Putamen (tissue), 1 donor: ENCODE data around the gene DTX1.

Experiments
- DNase-seq: peaks from one replicate; pipeline ENCODE4 v3.0.0-alpha.2; 2016; ENCODE audit warnings: low spot score

DTX1 gene

DNA sequence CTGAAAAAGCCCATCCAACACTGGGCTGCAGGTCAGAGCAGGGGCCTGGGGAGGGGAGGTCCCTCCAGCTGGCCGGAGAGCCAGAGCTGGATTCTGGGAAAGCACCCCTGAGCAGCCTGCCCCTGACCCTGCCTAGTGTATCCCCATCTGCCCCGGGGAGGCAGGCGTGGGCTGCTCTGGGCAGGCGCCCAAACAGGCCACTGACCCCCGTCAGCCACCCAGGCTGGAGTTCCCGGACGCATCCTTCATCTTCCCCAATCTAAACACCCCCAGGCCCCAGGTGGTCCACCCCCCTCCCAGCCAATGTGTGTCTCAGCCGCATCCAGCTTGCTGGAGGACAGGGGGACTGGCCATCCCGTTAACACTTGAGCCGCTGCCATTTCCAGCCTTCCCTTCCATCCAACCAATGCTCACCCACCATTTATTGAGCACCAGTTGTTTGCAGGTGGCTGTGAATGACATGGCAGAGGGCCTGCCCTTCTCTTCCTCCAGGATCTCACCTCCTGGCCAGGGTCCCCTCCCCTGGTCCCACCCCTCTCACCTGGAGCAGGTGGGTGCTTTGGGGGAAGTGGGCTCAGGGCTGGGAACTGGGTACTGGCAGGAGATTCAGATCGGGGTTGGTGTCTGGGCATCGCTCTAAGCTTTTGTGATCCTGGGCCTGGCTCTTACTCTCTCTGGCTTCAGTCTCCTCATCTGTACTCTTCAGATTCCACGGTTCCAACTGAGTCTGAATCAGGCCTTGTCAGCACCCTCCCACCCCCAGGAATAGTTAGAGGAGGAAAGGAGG is 743 bp upstream of the DTX1 start:
- DNase-seq, result no peak

DNA sequence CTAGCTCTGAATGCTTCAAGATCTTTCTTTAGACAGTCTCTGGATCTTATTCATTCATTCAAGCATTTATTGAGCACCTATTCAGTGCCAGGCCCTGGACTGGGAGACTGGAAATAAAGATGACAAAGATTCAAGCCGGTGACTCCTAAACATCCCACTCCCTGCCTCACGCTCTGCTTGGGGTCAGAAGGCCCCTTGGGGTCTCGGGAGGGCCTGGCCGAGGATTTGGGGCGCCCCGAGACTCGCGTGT is 224 bp upstream of the DTX1 start:
- DNase-seq, result no peak

DNA sequence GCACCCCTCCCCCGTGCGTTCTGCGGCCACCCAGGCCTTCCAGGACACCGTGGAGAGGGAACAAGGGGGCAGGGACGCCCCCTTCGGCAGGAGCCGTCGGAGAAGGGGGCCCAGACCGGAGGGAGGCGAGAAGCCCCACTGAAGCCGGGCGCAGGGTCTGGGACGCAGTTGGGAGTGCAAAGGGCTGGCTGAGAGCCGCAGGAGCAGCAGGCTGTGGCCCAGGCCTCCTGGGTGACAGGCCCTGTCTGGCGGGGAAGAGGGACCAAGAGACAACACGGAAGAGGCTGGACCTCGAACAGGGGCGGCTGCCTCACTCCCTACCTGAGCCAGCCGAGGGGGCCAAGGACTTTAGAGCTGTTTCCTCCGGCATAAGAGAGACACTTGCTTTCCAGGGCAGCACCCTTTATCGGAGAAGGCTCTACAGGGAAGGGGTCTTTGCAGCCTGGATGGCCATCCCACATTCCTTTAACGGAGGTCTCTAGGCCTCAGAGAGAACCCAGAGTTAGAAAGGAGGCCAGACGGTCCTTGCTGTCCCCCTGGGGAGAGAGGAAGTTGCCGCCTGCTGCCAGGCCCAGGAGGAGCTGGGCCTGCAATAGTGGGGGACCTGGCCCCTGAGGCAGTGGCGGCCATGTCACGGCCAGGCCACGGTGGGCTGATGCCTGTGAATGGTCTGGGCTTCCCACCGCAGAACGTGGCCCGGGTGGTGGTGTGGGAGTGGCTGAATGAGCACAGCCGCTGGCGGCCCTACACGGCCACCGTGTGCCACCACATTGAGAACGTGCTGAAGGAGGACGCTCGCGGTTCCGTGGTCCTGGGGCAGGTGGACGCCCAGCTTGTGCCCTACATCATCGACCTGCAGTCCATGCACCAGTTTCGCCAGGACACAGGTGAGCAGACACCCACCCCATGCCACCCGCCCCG is 1.3 kb downstream of the DTX1 start:
- no peak for DNase-seq

DNA sequence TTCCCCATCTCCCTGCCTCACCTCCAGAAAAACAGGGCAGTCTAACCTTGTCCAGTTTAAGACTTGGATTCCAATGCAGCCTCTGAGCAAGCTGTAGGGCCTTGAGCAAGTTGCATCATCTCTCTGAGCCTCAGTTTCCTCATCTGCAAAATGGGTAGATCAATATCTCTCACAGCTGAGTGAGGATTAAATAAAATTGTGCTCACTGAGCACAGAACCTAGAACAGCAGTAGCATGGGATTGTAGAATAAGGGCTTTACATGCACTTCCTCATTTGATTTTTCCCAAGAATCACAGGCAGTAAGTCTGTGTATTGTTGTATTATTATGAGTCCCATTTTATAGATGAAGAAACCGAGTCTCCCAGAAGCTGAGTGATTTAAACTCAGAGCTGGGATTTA is 2.0 kb downstream of the DTX1 start:
- no peak for DNase-seq

DNA sequence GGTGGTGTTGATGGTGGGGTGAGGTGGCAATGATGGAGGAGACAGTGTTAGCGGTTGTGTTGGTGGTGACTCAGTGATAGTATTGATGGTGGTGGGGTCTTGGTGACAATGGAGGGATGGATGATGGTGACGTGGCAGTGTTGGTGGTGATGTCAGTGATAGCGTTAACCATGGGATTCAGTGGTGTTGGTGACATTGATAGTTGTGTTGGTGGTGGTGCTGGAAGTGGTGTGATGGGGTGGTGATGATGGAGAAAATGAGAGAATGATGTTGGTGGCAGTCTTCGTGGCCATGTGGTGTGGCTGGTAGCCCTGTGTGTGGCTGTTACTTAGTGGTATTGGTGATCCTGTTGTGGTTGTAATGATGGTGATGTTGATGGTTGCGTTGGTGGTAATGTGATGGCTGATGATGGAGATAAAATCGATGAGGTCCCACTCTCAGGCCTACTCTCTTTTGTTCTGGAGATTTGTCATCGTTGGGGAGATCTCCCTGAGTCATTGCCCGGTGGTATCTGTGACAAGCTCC is 2.6 kb downstream of the DTX1 start:
- no peak for DNase-seq

DNA sequence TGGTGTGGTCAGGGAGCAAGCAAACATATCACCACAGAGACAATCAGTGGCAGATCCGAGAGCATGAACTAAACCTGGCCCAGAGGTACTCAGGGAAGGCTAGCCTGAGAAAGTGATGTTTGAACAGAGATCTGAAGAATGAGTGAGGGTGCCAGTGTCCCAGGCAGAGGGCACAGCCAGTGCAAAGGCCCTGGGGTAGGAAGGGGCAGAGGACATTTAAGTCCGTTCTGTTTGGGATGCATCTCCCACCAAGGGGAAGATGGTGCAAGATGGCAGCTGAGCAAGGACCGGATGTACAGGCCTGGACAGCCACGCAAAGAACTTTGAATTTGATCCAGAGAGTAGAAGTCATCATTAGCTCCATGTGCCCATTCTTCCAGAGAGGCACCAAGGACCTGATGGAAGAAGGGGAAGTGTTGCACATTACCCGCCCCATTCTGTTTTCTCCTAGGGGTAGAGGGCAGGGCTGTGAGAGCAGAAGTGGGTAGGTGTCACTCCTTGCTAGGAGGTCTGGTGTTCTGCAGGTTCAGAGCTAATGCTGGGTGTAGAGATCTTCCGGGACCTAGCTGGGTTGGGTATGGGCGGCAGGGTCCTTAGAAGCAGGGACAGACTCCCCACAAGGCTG is 3.9 kb downstream of the DTX1 start:
- DNase-seq, result no peak

DNA sequence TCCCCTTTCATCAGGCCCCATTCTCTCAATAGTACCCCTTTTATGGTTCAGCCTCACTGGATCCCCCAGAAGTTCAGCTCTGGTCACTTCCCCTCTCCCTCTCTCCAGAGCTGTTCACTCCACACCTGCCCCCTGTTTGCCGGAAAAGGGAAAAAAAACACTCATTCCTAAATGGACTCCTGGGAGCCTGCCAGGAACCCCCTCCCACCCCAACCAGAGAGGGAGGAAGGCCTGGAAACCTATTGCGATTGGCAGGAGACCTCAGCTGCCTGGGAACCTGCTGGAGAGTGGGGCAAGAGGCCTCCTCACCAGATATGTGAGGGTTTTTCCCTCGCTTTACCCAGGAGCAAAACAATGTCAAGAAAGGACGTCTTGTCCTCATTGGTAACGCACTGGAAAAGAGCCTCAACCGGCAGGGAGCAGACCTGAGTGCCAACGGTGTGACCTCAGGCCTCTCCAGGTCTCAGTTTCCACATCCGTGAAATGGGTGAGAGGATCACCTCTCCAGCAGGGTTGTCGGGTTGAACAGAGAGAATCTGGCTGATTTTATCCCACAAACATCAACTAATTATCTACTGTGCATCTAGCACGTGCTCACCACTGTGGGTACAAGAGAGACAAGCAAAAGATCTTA is 4.6 kb downstream of the DTX1 start:
- DNase-seq, result no peak

DNA sequence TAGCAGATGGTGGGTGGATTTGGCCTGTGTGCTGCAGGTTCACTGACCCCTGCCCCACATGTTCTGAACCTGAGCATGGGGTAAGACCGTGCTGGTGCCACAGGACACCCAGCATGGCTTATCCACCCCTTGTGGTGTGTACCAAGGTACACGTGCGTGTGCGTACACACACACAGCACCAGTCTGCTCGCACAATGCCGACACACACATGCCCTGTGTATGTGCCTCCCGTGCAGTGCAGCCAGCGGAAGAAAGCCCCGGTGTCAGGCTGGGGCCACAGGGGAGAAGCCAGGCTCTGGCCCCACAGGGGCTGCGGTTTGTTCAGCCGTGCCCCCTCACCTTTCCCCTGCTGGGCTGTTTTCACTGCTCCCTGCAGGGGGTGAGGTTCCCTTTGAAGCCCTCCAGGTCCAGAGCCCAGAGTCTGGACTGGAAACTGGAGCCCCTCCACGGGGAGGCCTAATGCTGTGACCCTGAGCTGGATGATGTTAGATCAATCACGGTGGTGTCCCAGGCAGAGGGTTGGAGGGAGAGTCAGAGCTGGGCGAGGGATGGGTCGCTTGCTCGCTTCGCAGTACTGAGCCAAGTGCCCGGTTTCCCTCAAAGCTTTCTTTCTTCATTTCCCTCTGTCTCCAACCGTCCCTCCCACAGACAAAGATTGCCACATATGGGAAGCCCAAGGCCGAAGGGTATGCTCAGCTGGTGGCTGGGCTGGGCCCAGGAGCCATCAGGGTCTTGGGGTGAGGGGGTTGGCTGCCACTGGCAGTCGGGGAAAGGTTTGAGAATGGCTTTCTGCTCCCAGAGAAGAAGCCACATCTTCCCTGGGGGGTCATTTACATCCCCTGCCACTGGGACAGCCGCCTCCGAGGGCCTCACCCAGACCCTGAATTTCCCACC is 6.2 kb downstream of the DTX1 start:
- no peak for DNase-seq

DNA sequence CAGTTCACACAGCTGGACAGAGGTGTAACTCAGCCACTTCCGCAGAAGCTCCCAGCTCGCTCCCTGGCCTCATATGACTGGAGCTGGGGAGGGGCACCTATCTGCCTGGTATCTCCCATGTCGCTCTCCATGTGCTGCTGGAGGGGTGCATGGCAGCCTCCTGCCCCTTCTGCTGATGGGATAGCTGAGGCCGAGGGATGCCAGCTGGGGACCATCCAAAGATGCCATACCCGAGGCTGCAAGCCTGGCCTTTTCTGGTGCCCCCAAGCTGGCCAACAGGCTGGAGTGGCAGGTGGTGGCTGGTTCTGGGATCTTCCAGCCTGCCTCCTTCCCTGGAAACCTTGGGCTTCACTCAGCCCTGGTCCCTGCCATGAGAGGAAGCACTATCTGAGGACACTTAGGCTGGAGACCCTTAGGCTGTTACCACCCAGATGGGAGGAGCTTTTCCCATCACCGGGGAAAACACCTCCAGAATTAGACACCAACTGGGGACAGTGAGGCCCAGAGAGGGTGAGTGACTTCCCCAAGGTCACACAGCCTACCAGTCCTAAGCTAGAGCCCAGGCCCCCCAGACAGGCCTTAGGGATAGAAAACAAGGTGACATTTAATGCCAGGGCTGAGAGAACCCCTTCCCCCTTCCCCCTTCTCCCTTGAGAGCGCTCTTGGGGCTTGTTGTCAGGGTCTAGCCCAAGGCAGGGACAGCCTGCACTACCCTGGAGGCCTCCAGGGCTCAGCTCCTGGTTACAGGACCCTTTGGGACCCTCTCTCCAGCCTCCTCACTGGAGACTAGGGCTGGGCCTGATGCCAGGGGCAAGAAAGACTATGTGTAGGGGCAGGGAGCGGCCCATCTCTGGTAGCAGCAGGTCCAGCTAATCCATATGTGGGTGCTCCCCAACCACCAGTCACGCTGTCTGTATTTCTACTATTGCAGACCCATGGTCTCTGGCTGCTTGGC is 7.1 kb downstream of the DTX1 start:
- DNase-seq, result no peak

DNA sequence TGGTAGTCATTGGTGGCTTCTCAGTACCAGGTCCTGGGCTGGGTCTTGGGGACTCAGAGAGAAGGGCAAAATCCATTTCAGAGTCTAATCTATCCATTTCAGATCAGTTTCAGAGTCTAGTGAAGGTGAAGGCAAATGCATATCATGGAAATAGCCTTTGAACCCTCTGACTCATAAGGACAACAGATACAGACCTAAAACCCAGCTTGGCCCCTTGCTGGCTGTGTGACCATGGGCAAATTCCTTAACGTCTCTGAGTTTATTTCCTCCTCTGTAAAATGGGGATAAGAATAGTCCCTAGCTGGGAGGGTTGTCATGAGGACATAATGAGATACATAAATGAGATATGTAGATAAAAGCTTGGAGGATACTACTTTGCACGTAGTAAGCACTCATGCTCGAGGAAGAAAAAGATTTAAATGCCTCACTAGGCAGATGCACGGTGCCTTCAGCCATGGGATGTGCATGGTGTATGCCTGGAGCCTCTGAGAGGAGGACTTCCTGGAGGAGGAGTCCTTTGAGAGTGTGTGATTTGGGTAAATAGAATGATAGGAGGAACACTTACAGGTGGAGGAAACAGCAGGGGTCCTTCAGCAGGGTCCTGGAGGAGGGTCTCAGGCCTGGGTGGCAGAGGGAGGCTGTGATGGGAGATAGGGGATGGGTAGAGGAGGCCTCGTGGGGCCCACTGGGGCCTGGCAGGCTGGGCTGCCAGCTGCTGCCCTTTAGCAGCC is 8.0 kb downstream of the DTX1 start:
- no peak for DNase-seq

DNA sequence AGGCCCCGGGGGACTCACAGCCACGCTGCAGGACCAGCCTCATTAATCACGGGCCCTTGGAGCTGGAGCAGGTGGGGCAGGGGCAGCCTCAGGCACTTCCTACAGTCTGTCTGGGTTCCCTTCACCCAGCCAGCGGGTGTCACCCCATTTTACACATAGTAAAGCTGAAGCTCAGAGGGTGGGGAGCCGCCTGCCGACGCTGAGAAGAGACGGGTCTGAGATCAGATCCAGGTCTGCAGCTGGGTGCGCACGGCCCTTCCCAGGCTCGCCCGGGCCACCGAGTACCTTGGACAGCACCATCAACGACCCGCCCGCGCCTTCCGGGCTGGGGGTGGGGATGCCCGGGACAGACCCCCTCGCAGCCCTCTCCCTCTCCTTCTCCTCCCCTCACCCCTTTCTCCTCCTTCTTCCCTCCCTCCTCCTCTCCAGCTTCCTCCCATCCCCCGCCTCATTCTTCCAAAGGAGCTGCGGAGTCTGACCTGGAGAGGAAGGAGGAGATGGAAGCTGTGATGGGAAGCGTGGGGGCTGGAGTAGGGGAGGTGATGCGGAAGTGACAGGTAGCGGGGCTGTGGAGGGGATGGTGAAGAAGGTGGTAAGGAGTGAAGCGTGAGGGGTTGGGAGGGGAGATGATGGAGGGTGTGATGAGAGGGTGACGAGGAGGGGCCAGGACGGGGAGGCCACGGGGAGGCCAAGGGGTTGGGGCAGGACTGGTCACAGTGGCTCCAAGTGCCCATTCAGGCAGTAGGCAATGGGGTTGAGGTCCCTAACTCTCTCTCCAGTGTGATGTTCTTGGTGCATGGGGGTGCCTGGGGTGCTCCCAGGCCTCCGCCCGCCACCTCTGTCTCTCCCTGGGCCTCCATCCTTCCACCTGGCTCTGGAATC is 8.8 kb downstream of the DTX1 start:
- peak; percentile 32 for DNase-seq

DNA sequence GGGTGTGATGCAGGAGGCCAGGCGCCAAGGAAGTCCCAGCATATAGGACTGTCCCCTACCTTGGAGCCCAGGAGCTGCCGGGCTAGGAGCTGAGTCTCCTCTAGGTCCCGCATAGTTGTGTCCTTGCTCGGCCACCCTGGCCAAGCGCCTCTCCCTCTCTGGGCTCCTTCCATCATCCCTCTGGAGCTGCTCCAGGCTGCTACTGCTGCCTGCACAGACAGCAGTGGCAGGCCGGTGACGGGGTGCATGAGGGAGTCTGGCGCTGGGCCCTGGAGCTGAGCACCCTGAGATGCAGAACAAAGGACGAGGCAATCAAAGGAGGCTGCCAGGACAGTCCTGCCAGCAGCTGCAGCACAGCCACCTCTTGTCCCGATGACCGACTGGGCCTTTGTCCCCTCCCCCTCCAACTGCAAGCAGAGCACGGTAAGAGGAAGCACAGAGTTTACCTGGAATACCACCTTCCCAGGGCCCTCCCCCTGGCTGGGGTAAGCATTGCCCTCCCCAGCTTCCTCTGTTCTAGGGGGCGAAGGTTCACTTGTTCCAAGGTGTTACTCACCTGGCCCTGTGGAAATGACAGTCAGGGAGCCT is 10.4 kb downstream of the DTX1 start:
- DNase-seq, result no peak

DNA sequence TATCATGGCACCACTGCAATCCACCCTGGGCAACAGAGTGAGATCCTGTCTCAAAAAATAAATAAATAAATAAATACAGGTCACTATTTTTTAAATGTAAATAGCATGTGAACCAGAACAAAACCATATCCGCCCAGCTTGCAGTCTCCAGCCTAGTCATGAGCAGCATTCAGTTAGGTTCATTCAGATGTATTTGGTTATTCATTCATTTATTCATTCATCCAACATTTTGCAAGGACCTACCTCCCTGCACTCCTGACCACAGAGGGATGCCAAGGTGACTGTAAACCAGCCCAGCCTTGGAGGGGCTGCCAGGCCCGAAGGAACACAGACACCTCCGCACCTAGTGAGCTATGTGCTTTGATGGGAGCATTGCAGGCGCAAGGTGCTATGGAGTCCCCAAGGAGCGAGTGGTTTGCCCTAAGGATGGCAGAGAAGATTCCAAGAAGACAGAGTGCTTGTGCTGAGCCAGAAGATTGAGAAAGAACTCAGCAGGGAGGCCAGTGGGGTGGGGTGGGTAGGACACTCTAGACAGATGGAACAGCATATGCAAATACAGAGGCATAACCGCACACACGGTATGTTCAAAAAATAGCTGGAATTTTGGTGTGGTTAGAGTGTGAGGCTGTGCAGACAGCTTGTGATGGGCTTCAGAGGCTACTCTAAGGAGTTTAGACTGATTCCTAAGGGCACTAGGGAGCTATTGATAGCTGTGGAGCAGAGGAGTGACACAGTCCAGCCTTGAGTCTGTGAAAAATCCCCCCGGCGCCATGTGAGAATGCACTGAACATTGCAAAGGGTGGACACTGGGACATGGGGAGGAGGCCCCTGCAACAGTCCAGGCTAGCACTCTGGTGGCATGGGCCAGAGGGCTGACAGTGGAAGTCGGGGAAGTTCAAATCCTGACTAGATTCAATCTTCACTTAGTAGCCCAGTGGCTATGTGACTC is 11.7 kb downstream of the DTX1 start:
- no peak for DNase-seq

DNA sequence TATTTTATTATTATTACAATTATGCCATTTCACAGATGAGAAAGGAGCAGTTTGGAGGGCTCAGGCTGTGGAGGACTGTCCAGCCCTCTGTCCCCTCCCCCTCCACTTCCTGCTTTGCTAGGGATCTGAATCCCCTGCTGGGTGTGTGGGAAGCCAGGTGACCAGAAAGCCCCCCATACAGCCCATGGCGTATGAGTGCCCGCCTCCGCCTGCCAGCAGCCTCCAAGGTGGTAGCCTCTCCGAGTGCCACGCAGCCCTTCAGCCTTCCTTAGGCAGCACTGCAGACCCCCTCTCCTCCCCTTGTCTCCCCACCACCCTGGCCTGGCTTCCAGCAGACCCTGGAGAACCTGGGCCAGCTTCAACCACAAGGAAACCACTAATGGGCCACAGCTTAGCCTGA is 12.6 kb downstream of the DTX1 start:
- no peak for DNase-seq

DNA sequence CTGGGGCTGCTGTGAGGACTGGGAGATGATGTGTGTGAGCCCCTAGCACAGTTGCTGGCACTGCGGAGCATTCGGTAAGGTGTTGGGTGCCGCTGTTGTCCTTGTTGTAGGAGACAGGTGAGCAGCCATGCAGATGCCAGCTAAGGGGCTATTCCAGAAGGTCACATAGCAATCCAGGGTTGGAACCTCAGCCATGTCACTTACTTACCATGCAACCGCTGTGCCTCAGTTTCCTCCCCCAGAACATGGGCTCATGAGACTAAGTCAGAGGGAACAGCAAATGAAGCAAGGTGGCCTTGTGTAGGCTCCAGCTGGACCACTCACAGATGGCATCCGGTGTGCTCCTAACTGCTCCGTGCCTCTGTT is 13.2 kb downstream of the DTX1 start:
- DNase-seq, result no peak

DNA sequence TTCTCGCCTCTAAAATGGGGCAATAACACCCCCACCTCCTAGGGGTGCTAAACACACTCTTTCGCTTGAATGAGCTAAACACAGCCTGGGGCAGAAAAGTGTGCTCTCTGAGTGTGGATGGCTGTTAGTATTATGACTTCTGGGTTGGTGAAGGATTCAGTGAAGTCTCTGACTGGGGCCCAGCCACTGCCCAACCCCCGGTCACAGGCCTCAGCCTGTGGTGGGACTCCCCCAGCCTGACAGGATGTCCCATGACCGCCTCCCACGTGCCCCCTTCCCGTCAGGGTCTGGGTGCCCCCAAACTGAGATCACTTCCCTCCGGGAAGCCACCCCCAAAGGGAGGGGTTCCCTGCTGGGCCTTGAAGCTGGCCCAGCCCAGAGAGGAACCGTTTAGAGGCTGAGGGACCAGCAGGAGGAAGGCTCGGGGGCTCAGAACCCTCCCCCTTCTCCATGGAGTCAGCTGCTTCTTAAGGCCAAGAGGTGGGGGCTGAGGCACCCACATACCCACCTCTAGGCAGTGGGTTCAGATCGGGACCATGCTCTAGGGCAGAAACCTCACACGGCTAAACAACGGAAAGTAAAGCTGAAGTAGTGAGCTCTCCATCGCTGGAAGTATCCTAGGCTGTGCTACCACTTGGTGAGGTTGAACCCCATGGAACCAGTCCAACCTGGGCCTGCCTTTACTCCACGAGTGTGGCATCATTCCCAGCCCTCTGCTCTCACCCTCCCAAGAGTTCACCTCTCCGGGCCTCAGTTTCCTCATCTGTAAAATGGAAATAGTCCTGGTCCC is 13.8 kb downstream of the DTX1 start:
- no peak for DNase-seq
